CD4-positive, alpha-beta T cell (primary cell): ENCODE results near the gene TNS1. TPM values are rescaled to one million over a fixed set of nuclear protein-coding genes. Genes with fewer than 3 reads are reported as not detected.

Source experiments
- ATAC-seq: fragments of 200-7000 bp; cut with Tn5 transposase; one replicate; pipeline ENCODE4 v1.10.0; 2022; ENCODE audit warnings: mild to moderate bottlenecking; ENCODE audit not compliant: poor library complexity
- CTCF ChIA-PET: fragments of 350-600 bp; sonication (Branson Sonifier 250); formaldehyde crosslinking; loops from one replicate; lab custom pipeline; 2021; ENCODE audit warnings: antibody characterized with exemption, inconsistent platforms; lab: Charles Lee
- POLR2A ChIA-PET: fragments of 350-600 bp; sonication (Branson Sonifier 250); formaldehyde crosslinking; loops from one replicate; lab custom pipeline; 2021; ENCODE audit warnings: antibody characterized with exemption, inconsistent platforms; lab: Charles Lee
- DNase-seq, 14 experiments: peaks; one replicate each; pipeline ENCODE4 v3.0.0-alpha.2; 2013 to 2020; ENCODE audit warnings: mixed read lengths in 2 of 14
- H3K27ac ChIP-seq, 2 donors: one replicate each; pipeline versions ENCODE4 v1.5.1 to v1.7.0; 2013; ENCODE audit warnings: low read length in 2 of 2, low read depth in 1 of 2, mild to moderate bottlenecking in 1 of 2
- H3K27me3 ChIP-seq, 2 experiments: 1 replicate in 1 of 2; 2 replicates in 1 of 2; pipeline versions ENCODE4 v1.6.1 to v1.7.0; 2013; ENCODE audit warnings: low read length in 2 of 2, control low read depth in 1 of 2, mild to moderate bottlenecking in 1 of 2, moderate library complexity in 1 of 2; ENCODE audit not compliant: insufficient read depth in 2 of 2, control insufficient read depth in 1 of 2
- H3K36me3 ChIP-seq: one replicate; pipeline ENCODE4 v1.6.1; 2013; ENCODE audit warnings: low read length, control low read depth; ENCODE audit not compliant: insufficient read depth
- H3K4me1 ChIP-seq: one replicate; pipeline ENCODE4 v1.6.1; 2013; ENCODE audit warnings: low read length, control low read depth; ENCODE audit not compliant: insufficient read depth
- H3K4me3 ChIP-seq: one replicate; pipeline ENCODE4 v1.5.1; 2013; ENCODE audit warnings: mild to moderate bottlenecking, low read length, moderate library complexity
- H3K9me3 ChIP-seq, 2 experiments: 1 replicate in 1 of 2; 2 replicates in 1 of 2; pipeline versions ENCODE4 v1.6.1 to v1.7.0; 2013; ENCODE audit warnings: low read length in 2 of 2, mild to moderate bottlenecking in 2 of 2, control low read depth in 1 of 2, moderate library complexity in 1 of 2; ENCODE audit not compliant: control insufficient read depth in 1 of 2, insufficient read depth in 1 of 2
- H3K27ac Mint-ChIP-seq: one replicate; pipeline ENCODE4 v1.8.0; 2020; ENCODE audit warnings: mixed read lengths
- H3K27me3 Mint-ChIP-seq: one replicate; pipeline ENCODE4 v1.8.0; 2021; ENCODE audit warnings: mixed read lengths
- H3K36me3 Mint-ChIP-seq: one replicate; pipeline ENCODE4 v1.8.0; 2021; ENCODE audit warnings: low read depth, mixed read lengths
- H3K4me1 Mint-ChIP-seq: one replicate; pipeline ENCODE4 v1.8.0; 2021; ENCODE audit warnings: low read depth, mixed read lengths
- H3K4me3 Mint-ChIP-seq: one replicate; pipeline ENCODE4 v1.8.0; 2020; ENCODE audit warnings: mild to moderate bottlenecking, mixed read lengths
- H3K9me3 Mint-ChIP-seq: one replicate; pipeline ENCODE4 v1.8.0; 2020; ENCODE audit warnings: mixed read lengths
- CTCF ChIP-seq: fragments of 200-600 bp; IDR thresholded peaks from one replicate; pipeline ENCODE4 v1.8.0; 2022; ENCODE audit warnings: antibody characterized with exemption, mild to moderate bottlenecking
- intact Hi-C, 2 experiments: fragments of 100-400 bp; cut with DNase I in 1 of 2; cut with micrococcal nuclease in 1 of 2; formaldehyde crosslinking; loops; one replicate each; pipeline versions ENCODE4 v1.15.1 to v1.9.0; 2023 to 2025; cut with DNase I, micrococcal nuclease
- total RNA-seq, 174 experiments: library from RNA in 2 of 174; stranded (reverse) in 2 of 174; gene quantifications; one replicate each; pipeline ENCODE4 v1.2.3 and lab custom pipeline; 2021 to 2026

TNS1 gene
- total RNA-seq, 2 experiments from 2014 or later: 0.25 to 0.34 TPM

GRCh38 chr2:218028562-218029348 is 26.0 kb upstream of the TNS1 start:
- Histone ChIP-seq H3K4me3 (no peak overlapping the region), H3K9me3 (no peaks in the 10 kb centered on the region), H3K4me1 (no peaks in the 10 kb centered on the region), H3K27me3 (no peaks in the 10 kb centered on the region), H3K36me3 (no peaks in the 10 kb centered on the region), H3K27ac (no peak overlapping the region)
- TF ChIP-seq CTCF: no peak
- Mint-ChIP-seq H3K27me3 (no peaks in the 10 kb centered on the region), H3K4me3 (no peak overlapping the region), H3K36me3 (no peaks in the 10 kb centered on the region), H3K27ac (no peak overlapping the region), H3K4me1 (no peaks in the 10 kb centered on the region), H3K9me3 (no peaks in the 10 kb centered on the region)
- DNase-seq (peak in 1 of 14 experiments; percentile 29), ATAC-seq (no peak)
- ChIA-PET CTCF (no interaction called here), POLR2A (no interaction called here)
- intact Hi-C loops: no loop called here

- H3K4me3 Mint-ChIP-seq: no peak overlapping the region
Observed at GRCh38 chr2:218028189-218028495, 25.3 kb upstream of the TNS1 start.

GRCh38 chr2:218027426-218028188 is 24.8 kb upstream of the TNS1 start:
- Mint-ChIP-seq H3K36me3 (no peaks in the 10 kb centered on the region), H3K9me3 (no peaks in the 10 kb centered on the region), H3K27me3 (no peaks in the 10 kb centered on the region), H3K4me3 (no peak overlapping the region), H3K27ac (no peak overlapping the region), H3K4me1 (no peaks in the 10 kb centered on the region)
- no peak for ATAC-seq
- no peak overlapping the region for H3K4me3 ChIP-seq
- POLR2A ChIA-PET: no interaction called here
- CTCF ChIA-PET: no interaction called here
- intact Hi-C loops: no loop called here
- no peaks in the 10 kb centered on the region for H3K36me3 ChIP-seq
- no peaks in the 10 kb centered on the region for H3K27me3 ChIP-seq
- H3K9me3 ChIP-seq: no peaks in the 10 kb centered on the region
- TF ChIP-seq CTCF: no peak
- DNase-seq: peak in 1 of 14 experiments; percentile 27
- no peak overlapping the region for H3K27ac ChIP-seq
- H3K4me1 ChIP-seq: no peaks in the 10 kb centered on the region

More at GRCh38 chr2:218028189-218028495, 25.3 kb upstream of the TNS1 start:
- Mint-ChIP-seq H3K4me1 (no peaks in the 10 kb centered on the region), H3K27ac (no peak overlapping the region), H3K27me3 (no peaks in the 10 kb centered on the region), H3K36me3 (no peaks in the 10 kb centered on the region), H3K9me3 (no peaks in the 10 kb centered on the region)
- no peak for DNase-seq
- no peak for TF ChIP-seq CTCF
- intact Hi-C loops: no loop called here
- Histone ChIP-seq H3K36me3 (no peaks in the 10 kb centered on the region), H3K27me3 (no peaks in the 10 kb centered on the region), H3K4me1 (no peaks in the 10 kb centered on the region), H3K4me3 (no peak overlapping the region), H3K9me3 (no peaks in the 10 kb centered on the region), H3K27ac (no peak overlapping the region)
- CTCF ChIA-PET: no interaction called here
- POLR2A ChIA-PET: no interaction called here
- no peak for ATAC-seq
